A549 (cell line): ENCODE measurements around the gene CMYA5. TPM values are rescaled to one million over a fixed set of nuclear protein-coding genes. Genes with fewer than 3 reads are reported as not detected.

Experiments
- ATAC-seq, 2 experiments: fragments of 200-7000 bp in 1 of 2; fragments of >200 bp in 1 of 2; cut with Nextera tagmentation in 1 of 2; cut with Tn5 transposase in 1 of 2; 3 replicates each; pipeline versions ENCODE4 v1.8.0 to v1.9.1; 2018 to 2020; ENCODE audit warnings: mild to moderate bottlenecking in 1 of 2, moderate library complexity in 1 of 2
- CTCF ChIA-PET: fragments of 300-600 bp; sonication (Branson Sonifier 250); formaldehyde crosslinking; extraction: SDS; loops from one replicate; lab custom pipeline; 2021; ENCODE audit warnings: antibody characterized with exemption, inconsistent platforms; lab: Yijun Ruan, JAX
- POLR2A ChIA-PET: fragments of 350-600 bp; formaldehyde crosslinking; extraction: SDS; loops from one replicate; lab custom pipeline; 2021; ENCODE audit warnings: antibody characterized with exemption, inconsistent platforms; lab: Yijun Ruan, JAX
- DNase-seq, 2 experiments: peaks; one replicate each; pipeline versions ENCODE4 v3.0.0 to v3.0.0-alpha.2; 2011 to 2016; ENCODE audit warnings: low read depth in 1 of 2, low spot score in 1 of 2
- FAIRE-seq: peaks from 2 replicates; lab custom pipeline; 2011; peaks lifted over from hg19 to GRCh38; lab: Jason Lieb, UNC
- H3K27ac ChIP-seq, 2 experiments: fragments of >200 bp; sonication (Bioruptor Twin); formaldehyde crosslinking; 3 replicates each; pipeline ENCODE4 v1.5.1; 2016 to 2017
- H3K4me1 ChIP-seq: fragments of >200 bp; sonication (Bioruptor Twin); formaldehyde crosslinking; 3 replicates; pipeline ENCODE4 v1.6.1; 2016
- H3K4me2 ChIP-seq: fragments of >200 bp; sonication (Bioruptor Twin); formaldehyde crosslinking; 3 replicates; pipeline ENCODE4 v1.6.1; 2016
- H3K4me3 ChIP-seq: fragments of >200 bp; sonication (Bioruptor Twin); formaldehyde crosslinking; 3 replicates; pipeline ENCODE4 v1.5.1; 2016
- H3K9me3 ChIP-seq: fragments of >200 bp; sonication (Bioruptor Twin); formaldehyde crosslinking; 3 replicates; pipeline ENCODE4 v1.6.1; 2016
- ESRRA ChIP-seq: fragments of 150-350 bp; IDR thresholded peaks from 2 replicates; pipeline ENCODE4 v1.6.1; 2014; ENCODE audit warnings: mild to moderate bottlenecking, low read length, borderline replicate concordance
- FOSB ChIP-seq: fragments of 250-450 bp; sonication (Bioruptor Pico); IDR thresholded peaks from 2 replicates; pipeline ENCODE4 v1.5.0; 2020; ENCODE audit warnings: mild to moderate bottlenecking, moderate library complexity
- HEYL ChIP-seq: fragments of 250-450 bp; sonication (Bioruptor Pico); IDR thresholded peaks from 2 replicates; pipeline ENCODE4 v1.8.0; 2021; ENCODE audit warnings: mild to moderate bottlenecking, moderate library complexity
- HOXA7 ChIP-seq: fragments of 250-450 bp; sonication (Bioruptor Pico); IDR thresholded peaks from 2 replicates; pipeline ENCODE4 v1.5.0; 2020; ENCODE audit warnings: mild to moderate bottlenecking, moderate library complexity
- HOXB5 ChIP-seq: fragments of 250-450 bp; sonication (Bioruptor Pico); IDR thresholded peaks from 2 replicates; pipeline ENCODE4 v1.5.0; 2020; ENCODE audit warnings: mild to moderate bottlenecking, moderate library complexity
- JUN ChIP-seq, 2 experiments: fragments of >200 bp; sonication (Bioruptor Twin); formaldehyde crosslinking; IDR thresholded peaks; 2 replicates in 1 of 2; 3 replicates in 1 of 2; pipeline ENCODE4 v1.6.1; 2016 to 2017
- JUNB ChIP-seq: fragments of >200 bp; sonication (Bioruptor Twin); formaldehyde crosslinking; IDR thresholded peaks from 2 replicates; pipeline ENCODE4 v1.6.1; 2016
- KDM5A ChIP-seq: fragments of 200-600 bp; sonication (generic); IDR thresholded peaks from 2 replicates; pipeline ENCODE4 v1.6.1; 2016; ENCODE audit warnings: antibody characterized with exemption, mild to moderate bottlenecking
- NPAS2 ChIP-seq: fragments of 250-450 bp; sonication (Bioruptor Pico); IDR thresholded peaks from 2 replicates; pipeline ENCODE4 v1.8.0; 2022; ENCODE audit warnings: mild to moderate bottlenecking, moderate library complexity, borderline replicate concordance
- NR3C1 ChIP-seq: fragments of >200 bp; sonication (Bioruptor Twin); formaldehyde crosslinking; IDR thresholded peaks from 3 replicates; pipeline ENCODE4 v1.6.1; 2017
- RAD21 ChIP-seq, 2 experiments: fragments of >200 bp in 1 of 2; sonication (Bioruptor Twin) in 1 of 2; formaldehyde crosslinking in 1 of 2; IDR thresholded peaks in 1 of 2; conservative IDR thresholded peaks in 1 of 2; 2 replicates in 1 of 2; 3 replicates in 1 of 2; pipeline ENCODE4 v1.6.1; 2012 to 2018; ENCODE audit warnings: inconsistent platforms in 1 of 2
- SMC3 ChIP-seq: fragments of >200 bp; sonication (Bioruptor Twin); formaldehyde crosslinking; IDR thresholded peaks from 3 replicates; pipeline ENCODE4 v1.6.1; 2018; ENCODE audit warnings: inconsistent platforms
- SREBF2 ChIP-seq: fragments of 450-650 bp; IDR thresholded peaks from 2 replicates; pipeline ENCODE4 v1.6.1; 2014; ENCODE audit warnings: mild to moderate bottlenecking, moderate library complexity
- WGBS: methylation state at CpG from one replicate; pipeline ENCODE4 v1.1.6; 2017; ENCODE audit errors: missing lambda C conversion rate; 5-methylcytosine and 5-hydroxymethylcytosine counted together
- polyA plus RNA-seq, 4 experiments: library from polyadenylated mRNA; depleted of rRNA in 3 of 4; stranded (reverse); fragments of >200 nt; fragmentation: RNase III in 1 of 4; extraction: RNeasy Plus Mini Kit Qiagen cat#74134 plus additional on column Dnase treatment in 1 of 4; gene quantifications; 2 replicates in 3 of 4; 3 replicates in 1 of 4; pipeline ENCODE4 v1.2.3, GENCODE V29; 2011 to 2017
- TF ChIP-seq, protein P1 (sequence below): IDR thresholded peaks from 2 replicates; pipeline ENCODE4 v1.6.1; 2012; ENCODE audit warnings: low read depth, borderline replicate concordance
- TF ChIP-seq, protein P2 (sequence below): fragments of 250-450 bp; sonication (Bioruptor Pico); IDR thresholded peaks from 2 replicates; pipeline ENCODE4 v1.5.0; 2020; ENCODE audit warnings: low read depth, mild to moderate bottlenecking, moderate library complexity
- TF ChIP-seq, protein P3 (sequence below): fragments of >200 bp; sonication (Bioruptor Twin); formaldehyde crosslinking; IDR thresholded peaks from 3 replicates; pipeline ENCODE4 v1.5.1; 2016

Gene CMYA5
- polyA plus RNA-seq, 2 of the 4 experiments (the other 2 are of a cell fraction), result 0.10 to 0.61 TPM

DNA sequence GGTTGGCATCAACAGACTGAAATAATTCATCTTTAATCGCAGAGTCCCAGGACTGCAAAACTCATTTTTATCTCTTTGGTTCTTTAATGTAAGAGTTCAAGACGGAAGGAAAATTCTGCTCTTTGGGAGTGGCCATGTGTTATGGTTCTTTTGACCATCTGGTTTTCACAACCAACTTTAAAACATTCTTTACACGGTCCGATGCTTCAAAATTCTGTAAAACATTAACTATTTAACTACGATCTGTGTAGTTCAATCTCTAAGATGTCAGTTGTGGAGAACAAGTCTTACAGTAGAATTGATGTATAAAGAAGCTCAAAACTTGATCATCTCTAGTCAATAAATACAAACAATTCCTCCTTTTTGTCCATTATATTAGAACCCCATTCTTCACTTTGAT lies 83.0 kb downstream of the CMYA5 start:
- FAIRE-seq (no peak), ATAC-seq (no peak), DNase-seq (no peak)
- H3K27ac ChIP-seq, result no peak overlapping the region
- CTCF ChIA-PET, result interaction anchor here (1.5 kb wide), 1 partner anchor 9 kb away, joined by 5 read pairs; no protein-coding TSS in a partner anchor
- TF ChIP-seq ESRRA, result no peak
- WGBS, result 55% methylated on average over 5 of the region's 5 CpGs
- POLR2A ChIA-PET, result no interaction called here
- no peak overlapping the region for H3K4me2 ChIP-seq
- H3K4me1 ChIP-seq, result no peaks in the 10 kb centered on the region
- H3K4me3 ChIP-seq, result no peak overlapping the region
- H3K9me3 ChIP-seq, result peaks cover 8% of the 10 kb centered on the region; the same call in 1 of the 3 replicates

DNA sequence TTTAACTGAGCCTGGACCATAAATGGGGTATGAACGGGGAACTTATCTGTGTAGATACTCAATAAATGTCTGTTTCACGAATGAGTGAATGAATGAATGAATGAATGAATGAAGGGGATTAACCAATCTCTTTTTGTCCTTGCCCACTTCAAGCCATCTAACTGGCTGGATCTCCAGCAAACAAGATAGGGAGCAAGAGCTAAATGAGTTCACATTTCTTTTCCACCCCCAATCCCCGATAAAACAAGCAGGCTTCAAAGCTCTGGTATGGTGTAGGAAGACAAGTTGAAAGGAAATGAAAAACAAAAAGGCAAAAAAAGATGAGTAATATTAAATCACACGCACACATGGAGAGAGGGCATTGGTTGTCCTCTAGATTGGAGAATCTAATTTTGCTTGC lies 84.0 kb downstream of the CMYA5 start:
- ChIA-PET CTCF (interaction anchor here (0.8 to 1.5 kb wide), 3 partner anchors 10 to 749 kb away, joined by 3 to 9 read pairs (median 5); no protein-coding TSS in a partner anchor), POLR2A (no interaction called here)
- Histone ChIP-seq H3K4me1 (no peaks in the 10 kb centered on the region), H3K27ac (no peak overlapping the region), H3K4me3 (no peak overlapping the region), H3K9me3 (peaks cover 8% of the 10 kb centered on the region; the same call in 1 of the 3 replicates), H3K4me2 (no peak overlapping the region)
- FAIRE-seq (no peak), ATAC-seq (no peak), DNase-seq (no peak)
- 7% methylated on average over 4 of the region's 4 CpGs for WGBS
- TF ChIP-seq, protein P1, sequence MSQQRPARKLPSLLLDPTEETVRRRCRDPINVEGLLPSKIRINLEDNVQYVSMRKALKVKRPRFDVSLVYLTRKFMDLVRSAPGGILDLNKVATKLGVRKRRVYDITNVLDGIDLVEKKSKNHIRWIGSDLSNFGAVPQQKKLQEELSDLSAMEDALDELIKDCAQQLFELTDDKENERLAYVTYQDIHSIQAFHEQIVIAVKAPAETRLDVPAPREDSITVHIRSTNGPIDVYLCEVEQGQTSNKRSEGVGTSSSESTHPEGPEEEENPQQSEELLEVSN, result no peak
- TF ChIP-seq FOSB (CRISPR knock-in tag), result no peak
- TF ChIP-seq KDM5A, result no peak
- no peak for TF ChIP-seq HOXB5 (CRISPR knock-in tag)
- no peak for TF ChIP-seq JUN (IDR thresholded peaks at IDR 0.05)
- TF ChIP-seq SMC3, result no peak
- TF ChIP-seq, protein P2, sequence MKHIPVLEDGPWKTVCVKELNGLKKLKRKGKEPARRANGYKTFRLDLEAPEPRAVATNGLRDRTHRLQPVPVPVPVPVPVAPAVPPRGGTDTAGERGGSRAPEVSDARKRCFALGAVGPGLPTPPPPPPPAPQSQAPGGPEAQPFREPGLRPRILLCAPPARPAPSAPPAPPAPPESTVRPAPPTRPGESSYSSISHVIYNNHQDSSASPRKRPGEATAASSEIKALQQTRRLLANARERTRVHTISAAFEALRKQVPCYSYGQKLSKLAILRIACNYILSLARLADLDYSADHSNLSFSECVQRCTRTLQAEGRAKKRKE (CRISPR knock-in tag), result no peak
- TF ChIP-seq NR3C1, result no peak
- TF ChIP-seq SREBF2, result no peak
- no peak for TF ChIP-seq HEYL (CRISPR knock-in tag)

DNA sequence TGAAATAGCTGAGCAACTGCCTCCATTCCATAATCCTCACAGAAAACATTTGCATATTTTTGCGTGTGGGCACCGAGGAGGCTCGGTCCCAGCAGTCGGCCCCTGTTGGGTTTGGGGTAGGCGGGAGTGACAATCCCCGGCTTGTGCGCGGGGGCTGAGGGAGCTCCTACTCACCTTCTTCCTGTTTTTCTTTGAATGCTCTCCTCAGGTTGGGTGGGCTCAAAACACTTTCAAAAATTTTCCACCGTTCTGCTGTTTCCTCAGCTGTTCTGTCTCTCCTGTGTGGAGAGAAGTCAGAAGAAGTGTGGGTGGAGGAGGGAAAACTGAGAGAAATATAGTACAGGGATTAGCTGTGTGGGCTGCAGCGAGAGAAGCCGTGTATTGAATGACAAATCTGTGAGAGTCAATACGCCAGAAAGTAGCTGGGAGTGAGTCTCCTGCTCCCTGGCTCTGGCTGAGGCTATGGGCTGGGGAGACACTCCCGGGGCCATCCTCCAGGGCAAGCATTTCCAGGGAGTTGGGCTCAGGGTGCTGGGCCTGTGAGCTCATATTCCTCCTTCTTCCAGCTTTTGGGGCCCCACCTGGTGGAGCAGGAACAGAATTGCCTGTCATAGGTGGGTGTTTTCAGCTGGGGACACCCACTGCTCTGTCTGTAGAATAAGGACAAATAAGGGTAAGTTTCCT lies 84.7 kb downstream of the CMYA5 start:
- ATAC-seq (peak; percentile 86 to 93), DNase-seq (peak; percentile 15 to 31)
- CTCF ChIA-PET, result interaction anchor here (0.8 to 1.5 kb wide), 3 partner anchors 11 to 750 kb away, joined by 3 to 9 read pairs (median 3); no protein-coding TSS in a partner anchor
- no peak overlapping the region for H3K4me3 ChIP-seq
- TF ChIP-seq NPAS2 (CRISPR knock-in tag), result no peak
- no peak for TF ChIP-seq JUNB
- peak; percentile 16; the same call in 1 of the 3 replicates for TF ChIP-seq SMC3
- TF ChIP-seq RAD21 (conservative IDR thresholded peaks at IDR 0.05 in 1 of 2, IDR thresholded peaks at IDR 0.05 in 1 of 2), result peak in 1 of 2 experiments; percentile 22; a peak in 2 of 5 replicates
- TF ChIP-seq, protein P3, sequence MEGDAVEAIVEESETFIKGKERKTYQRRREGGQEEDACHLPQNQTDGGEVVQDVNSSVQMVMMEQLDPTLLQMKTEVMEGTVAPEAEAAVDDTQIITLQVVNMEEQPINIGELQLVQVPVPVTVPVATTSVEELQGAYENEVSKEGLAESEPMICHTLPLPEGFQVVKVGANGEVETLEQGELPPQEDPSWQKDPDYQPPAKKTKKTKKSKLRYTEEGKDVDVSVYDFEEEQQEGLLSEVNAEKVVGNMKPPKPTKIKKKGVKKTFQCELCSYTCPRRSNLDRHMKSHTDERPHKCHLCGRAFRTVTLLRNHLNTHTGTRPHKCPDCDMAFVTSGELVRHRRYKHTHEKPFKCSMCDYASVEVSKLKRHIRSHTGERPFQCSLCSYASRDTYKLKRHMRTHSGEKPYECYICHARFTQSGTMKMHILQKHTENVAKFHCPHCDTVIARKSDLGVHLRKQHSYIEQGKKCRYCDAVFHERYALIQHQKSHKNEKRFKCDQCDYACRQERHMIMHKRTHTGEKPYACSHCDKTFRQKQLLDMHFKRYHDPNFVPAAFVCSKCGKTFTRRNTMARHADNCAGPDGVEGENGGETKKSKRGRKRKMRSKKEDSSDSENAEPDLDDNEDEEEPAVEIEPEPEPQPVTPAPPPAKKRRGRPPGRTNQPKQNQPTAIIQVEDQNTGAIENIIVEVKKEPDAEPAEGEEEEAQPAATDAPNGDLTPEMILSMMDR, result 0 out of 3 replicates have a peak, but pooled peaks have one; percentile 18
- no peak for TF ChIP-seq HOXA7 (CRISPR knock-in tag)
- no peak for TF ChIP-seq NR3C1
- TF ChIP-seq, all 56 proteins: peak for 3
- Histone ChIP-seq H3K27ac (no peak overlapping the region), H3K4me1 (no peaks in the 10 kb centered on the region), H3K4me2 (no peak overlapping the region), H3K9me3 (peaks cover 7% of the 10 kb centered on the region; the same call in 1 of the 3 replicates)
- POLR2A ChIA-PET, result no interaction called here
- 78% methylated on average over 13 of the region's 13 CpGs for WGBS
- FAIRE-seq, result no peak
